PC-3 (cell line): ENCODE results near the gene NEDD4. TPM values are rescaled to one million over a fixed set of nuclear protein-coding genes. Genes with fewer than 3 reads are reported as not detected.

Experiments used
- ATAC-seq: fragments of 200-7000 bp; cut with Tn5 transposase; 2 replicates; pipeline ENCODE4 v1.9.1; 2020; ENCODE audit warnings: mild to moderate bottlenecking, moderate library complexity
- BruUV-seq: library from RNA; stranded (reverse); fragments of 400-500 nt; replicated peaks from 2 replicates; lab custom pipeline; 2021; lab: Mats Ljungman, UMichigan
- CTCF ChIA-PET: fragments of 300-600 bp; sonication (Branson Sonifier 250); formaldehyde crosslinking; loops from one replicate; lab custom pipeline; 2022; ENCODE audit warnings: antibody characterized with exemption; lab: Charles Lee
- POLR2A ChIA-PET: fragments of 300-600 bp; sonication (Branson Sonifier 250); formaldehyde crosslinking; loops from one replicate; lab custom pipeline; 2022; ENCODE audit warnings: antibody characterized with exemption; ENCODE audit not compliant: unreplicated experiment; lab: Charles Lee
- DNase-seq: peaks from one replicate; pipeline ENCODE4 v3.0.0-alpha.2; 2015
- H2AFZ ChIP-seq: fragments of 300-600 bp; sonication (generic); 2 replicates; pipeline ENCODE4 v1.6.0; 2016; ENCODE audit warnings: antibody characterized with exemption, low read length
- H3F3A ChIP-seq: fragments of 300-600 bp; sonication (generic); one replicate; pipeline ENCODE4 v1.6.0; 2017; ENCODE audit warnings: antibody characterized with exemption, low read length, control low read depth, mild to moderate bottlenecking; ENCODE audit not compliant: unreplicated experiment
- H3K27ac ChIP-seq: fragments of 300-600 bp; sonication (generic); 2 replicates; pipeline ENCODE4 v1.5.1; 2016; ENCODE audit warnings: mild to moderate bottlenecking, low read length
- H3K27me3 ChIP-seq: fragments of 300-600 bp; sonication (generic); 2 replicates; pipeline ENCODE4 v1.6.1; 2016; ENCODE audit warnings: low read length, mixed read lengths
- H3K36me3 ChIP-seq: fragments of 300-600 bp; sonication (generic); 2 replicates; pipeline ENCODE4 v1.6.1; 2016; ENCODE audit warnings: low read depth, mixed run types, low read length, mixed read lengths
- H3K4me1 ChIP-seq: fragments of 300-600 bp; sonication (generic); 2 replicates; pipeline ENCODE4 v1.5.1; 2016; ENCODE audit warnings: low read length; ENCODE audit not compliant: insufficient read depth
- H3K4me2 ChIP-seq: fragments of 300-600 bp; sonication (generic); 2 replicates; pipeline ENCODE4 v1.6.0; 2016; ENCODE audit warnings: low read length
- H3K4me3 ChIP-seq: fragments of 300-600 bp; sonication (generic); 2 replicates; pipeline ENCODE4 v1.5.1; 2016; ENCODE audit warnings: mild to moderate bottlenecking, low read length, mixed read lengths
- H3K79me2 ChIP-seq: fragments of 300-600 bp; sonication (generic); 2 replicates; pipeline ENCODE4 v1.6.1; 2017; ENCODE audit warnings: low read length, mixed read lengths
- H3K9ac ChIP-seq: fragments of 300-600 bp; sonication (generic); 2 replicates; pipeline ENCODE4 v1.6.0; 2016; ENCODE audit warnings: mild to moderate bottlenecking, low read length
- H3K9me2 ChIP-seq: fragments of 300-600 bp; sonication (generic); replicated peaks from 2 replicates; pipeline ENCODE4 v1.6.1; 2016; ENCODE audit warnings: mixed run types, low read length, mixed read lengths
- H3K9me3 ChIP-seq: fragments of 300-600 bp; sonication (generic); 2 replicates; pipeline ENCODE4 v1.6.1; 2016; ENCODE audit warnings: low read length, mixed read lengths
- H4K20me1 ChIP-seq: fragments of 300-600 bp; sonication (generic); 2 replicates; pipeline ENCODE4 v1.6.1; 2016; ENCODE audit warnings: low read length, mixed read lengths
- CTCF ChIP-seq: fragments of 300-600 bp; sonication (generic); conservative IDR thresholded peaks from 2 replicates; pipeline ENCODE4 v1.5.1; 2017; ENCODE audit warnings: antibody characterized with exemption, low read depth, mild to moderate bottlenecking, low read length
- EZH2 ChIP-seq: fragments of 300-600 bp; sonication (generic); IDR thresholded peaks from one replicate; pipeline ENCODE4 v1.6.1; 2017; ENCODE audit warnings: antibody characterized with exemption, mild to moderate bottlenecking, low read length; ENCODE audit not compliant: unreplicated experiment
- EZH2phosphoT487 ChIP-seq: fragments of 300-600 bp; sonication (generic); IDR thresholded peaks from 2 replicates; pipeline ENCODE4 v1.6.1; 2018; ENCODE audit warnings: mild to moderate bottlenecking, antibody characterized with exemption, low read length, borderline replicate concordance
- intact Hi-C: fragments of 100-400 bp; cut with micrococcal nuclease; formaldehyde crosslinking; loops from 2 replicates; pipeline ENCODE4 v1.9.0; 2023
- total RNA-seq: library from RNA; depleted of rRNA; stranded (reverse); fragments of >200 nt; gene quantifications from 2 replicates; pipeline ENCODE4 v1.2.3, GENCODE V29; 2014

Gene NEDD4
- total RNA-seq, 1 experiment from 2014 or later, result 9.6 TPM

DNA sequence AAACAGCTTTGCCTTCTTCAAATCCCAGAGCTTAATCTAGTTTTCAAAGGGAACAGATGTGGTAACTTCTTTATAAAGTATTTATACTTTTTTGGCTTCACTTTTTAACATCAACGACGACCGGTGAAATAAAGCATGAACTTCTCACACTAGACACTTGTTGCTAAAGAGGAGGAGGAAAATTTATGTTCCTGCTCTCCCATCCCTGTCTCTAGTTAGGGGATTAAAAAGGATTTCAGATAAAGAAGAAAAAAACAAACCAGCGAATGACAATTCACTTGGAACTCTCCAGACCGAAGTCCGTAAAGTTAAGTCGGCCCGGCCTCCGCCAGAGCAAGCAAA is 672 bp downstream of the NEDD4 start:
- no TSS peak for BruUV-seq

GRCh38 chr15:55991802-55992768 is 1.3 kb downstream of the NEDD4 start:
- ATAC-seq, result no peak
- Histone ChIP-seq H3K36me3 (no peaks in the 10 kb centered on the region), H3K4me2 (peak overlapping the region; percentile 90), H3F3A (no peaks in the 10 kb centered on the region), H3K27me3 (no peaks in the 10 kb centered on the region), H3K4me1 (peaks cover 12% of the 10 kb centered on the region), H3K79me2 (peaks cover 31% of the 10 kb centered on the region), H2AFZ (peak overlapping the region; percentile 76), H3K9ac (peak overlapping the region; percentile 72), H3K9me3 (no peaks in the 10 kb centered on the region), H3K4me3 (peak overlapping the region; percentile 72), H4K20me1 (no peaks in the 10 kb centered on the region), H3K9me2 (no peaks in the 10 kb centered on the region), H3K27ac (no peak overlapping the region)
- BruUV-seq, result TSS peak; percentile 47
- no peak for DNase-seq
- intact Hi-C loops, result loop anchor here (1.0 to 5.0 kb wide), 4 partner anchors 60 to 250 kb away; partner anchors contain the start of gene RFX7
- ChIA-PET CTCF (interaction anchor here (0.5 kb wide), 1 partner anchor 348 kb away, joined by 3 read pairs; no protein-coding TSS in a partner anchor), POLR2A (interaction anchor here (0.5 to 1.0 kb wide), 3 partner anchors 55 to 88 kb away, joined by 4 to 14 read pairs (median 6); no protein-coding TSS in a partner anchor)
- TF ChIP-seq EZH2phosphoT487 (no peak), EZH2 (no peak)

More for the DNA sequence above, 672 bp downstream of the NEDD4 start:
- Histone ChIP-seq H3K4me2 (peak overlapping the region; percentile 90), H3F3A (no peaks in the 10 kb centered on the region), H4K20me1 (no peaks in the 10 kb centered on the region), H3K27me3 (no peaks in the 10 kb centered on the region), H2AFZ (peak overlapping the region; percentile 76), H3K36me3 (no peaks in the 10 kb centered on the region), H3K9me2 (no peaks in the 10 kb centered on the region), H3K79me2 (peaks cover 31% of the 10 kb centered on the region), H3K9me3 (no peaks in the 10 kb centered on the region), H3K4me1 (peaks cover 12% of the 10 kb centered on the region), H3K4me3 (peak overlapping the region; percentile 72), H3K27ac (no peak overlapping the region), H3K9ac (peak overlapping the region; percentile 72)
- no peak for ATAC-seq
- DNase-seq, result no peak
- ChIA-PET POLR2A (interaction anchor here (0.6 to 1.0 kb wide), 2 partner anchors 54 to 88 kb away, joined by 4 to 6 read pairs; no protein-coding TSS in a partner anchor), CTCF (no interaction called here)
- TF ChIP-seq EZH2phosphoT487 (no peak), CTCF (no peak), EZH2 (no peak)
- intact Hi-C loops, result loop anchor here (2.0 to 5.0 kb wide), 3 partner anchors 75 to 250 kb away; partner anchors contain the start of gene RFX7

DNA sequence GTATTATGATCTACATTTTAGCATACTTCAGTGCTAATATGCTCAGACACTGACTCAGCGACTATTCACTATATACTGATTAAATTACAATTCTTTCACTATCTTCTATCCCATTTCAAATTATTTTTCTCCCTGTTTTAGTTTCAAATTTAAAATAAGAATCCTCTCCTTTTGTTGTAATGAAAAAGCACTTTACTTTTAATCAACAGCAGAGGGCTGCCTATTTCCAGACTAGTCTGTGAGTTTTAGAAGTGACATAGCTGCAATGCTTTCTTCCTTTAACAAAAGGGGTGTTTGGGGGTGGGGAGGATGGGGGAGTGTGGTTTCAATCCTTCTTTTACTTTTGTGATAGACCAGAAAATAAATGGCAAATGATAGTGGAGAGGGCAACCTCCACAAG is 2.4 kb downstream of the NEDD4 start:
- Histone ChIP-seq H3K9me3 (no peaks in the 10 kb centered on the region), H3F3A (no peaks in the 10 kb centered on the region), H2AFZ (no peak overlapping the region), H3K4me3 (no peak overlapping the region), H3K9ac (no peak overlapping the region), H3K9me2 (no peaks in the 10 kb centered on the region), H3K27me3 (no peaks in the 10 kb centered on the region), H3K79me2 (peaks cover 31% of the 10 kb centered on the region), H3K4me1 (peaks cover 12% of the 10 kb centered on the region), H3K36me3 (no peaks in the 10 kb centered on the region), H3K27ac (no peak overlapping the region), H3K4me2 (peak overlapping the region; percentile 90; the same call in 1 of the 2 replicates), H4K20me1 (no peaks in the 10 kb centered on the region)
- no peak for DNase-seq
- ATAC-seq, result no peak
- intact Hi-C loops, result loop anchor here (1.0 to 5.0 kb wide), 3 partner anchors 61 to 251 kb away; partner anchors contain the start of gene RFX7
- ChIA-PET POLR2A (no interaction called here), CTCF (no interaction called here)
- no peak for TF ChIP-seq EZH2phosphoT487
- no TSS peak for BruUV-seq
